ENCODE measurements around the gene PLXNA2. TPM values are rescaled to one million over a fixed set of nuclear protein-coding genes. Genes with fewer than 3 reads are reported as not detected.

PLXNA2 gene
- total RNA-seq, 1 experiment from 2014 or later, result 69.7 TPM

- no peak for TF ChIP-seq CTCF (IDR thresholded peaks at IDR 0.05; ENCODE audit: unreplicated experiment)
- Mint-ChIP-seq H3K36me3 (ENCODE audit: insufficient read depth, unreplicated experiment) (peaks cover 64% of the 10 kb centered on the region), H3K4me3 (ENCODE audit: unreplicated experiment) (no peak overlapping the region), H3K9me3 (ENCODE audit: unreplicated experiment) (no peaks in the 10 kb centered on the region), H3K27me3 (ENCODE audit: insufficient read depth, unreplicated experiment) (no peaks in the 10 kb centered on the region), H3K27ac (ENCODE audit: low read depth, unreplicated experiment) (no peak overlapping the region), H3K4me1 (ENCODE audit: insufficient read depth, unreplicated experiment) (peaks cover 2% of the 10 kb centered on the region)
- CTCF ChIA-PET, result interaction anchor here (0.6 to 1.8 kb wide), 15 partner anchors 10 to 512 kb away, joined by 3 to 7 read pairs (median 4); partner anchors contain the start of gene PLXNA2
- no peak for DNase-seq (ENCODE audit: unreplicated experiment)
- intact Hi-C loops (cut with micrococcal nuclease), result no loop called here
- BruUV-seq (replicated peaks), result no TSS peak
- POLR2A ChIA-PET, result interaction anchor here (0.6 to 1.2 kb wide), 4 partner anchors 9 to 1238 kb away, joined by 3 to 5 read pairs (median 4); no protein-coding TSS in a partner anchor
Measured at GRCh38 chr1:208080396-208081286, 163.5 kb downstream of the PLXNA2 start.

GRCh38 chr1:208079161-208079560 is 165.0 kb downstream of the PLXNA2 start:
- ChIA-PET CTCF (interaction anchor here (0.9 to 1.6 kb wide), 5 partner anchors 10 to 160 kb away, joined by 3 to 8 read pairs (median 7); no protein-coding TSS in a partner anchor), POLR2A (no interaction called here)
- Mint-ChIP-seq H3K27ac (ENCODE audit: low read depth, unreplicated experiment) (no peak overlapping the region), H3K9me3 (ENCODE audit: unreplicated experiment) (no peaks in the 10 kb centered on the region), H3K36me3 (ENCODE audit: insufficient read depth, unreplicated experiment) (peaks cover 65% of the 10 kb centered on the region), H3K4me3 (ENCODE audit: unreplicated experiment) (no peak overlapping the region), H3K27me3 (ENCODE audit: insufficient read depth, unreplicated experiment) (no peaks in the 10 kb centered on the region), H3K4me1 (ENCODE audit: insufficient read depth, unreplicated experiment) (no peaks in the 10 kb centered on the region)
- intact Hi-C loops (cut with micrococcal nuclease), result no loop called here
- BruUV-seq (replicated peaks), result no TSS peak
- no peak for TF ChIP-seq CTCF (IDR thresholded peaks at IDR 0.05; ENCODE audit: unreplicated experiment)
- no peak for DNase-seq (ENCODE audit: unreplicated experiment)

- ChIA-PET CTCF (interaction anchor here (0.9 to 2.1 kb wide), 5 partner anchors 9 to 166 kb away, joined by 3 to 9 read pairs (median 8); no protein-coding TSS in a partner anchor), POLR2A (no interaction called here)
- no peaks in the 10 kb centered on the region for H3K27me3 Mint-ChIP-seq (ENCODE audit: insufficient read depth, unreplicated experiment)
- no TSS peak for BruUV-seq (replicated peaks)
- no peak overlapping the region for H3K27ac Mint-ChIP-seq (ENCODE audit: low read depth, unreplicated experiment)
- intact Hi-C loops (cut with micrococcal nuclease), result no loop called here
- H3K36me3 Mint-ChIP-seq (ENCODE audit: insufficient read depth, unreplicated experiment), result peaks cover 64% of the 10 kb centered on the region
- no peaks in the 10 kb centered on the region for H3K9me3 Mint-ChIP-seq (ENCODE audit: unreplicated experiment)
- H3K4me1 Mint-ChIP-seq (ENCODE audit: insufficient read depth, unreplicated experiment), result no peaks in the 10 kb centered on the region
- H3K4me3 Mint-ChIP-seq (ENCODE audit: unreplicated experiment), result no peak overlapping the region
- DNase-seq (ENCODE audit: unreplicated experiment), result no peak
- no peak for TF ChIP-seq CTCF (IDR thresholded peaks at IDR 0.05; ENCODE audit: unreplicated experiment)
Measured at GRCh38 chr1:208078752-208079151, 165.4 kb downstream of the PLXNA2 start.

GRCh38 chr1:208077232-208078075 is 166.7 kb downstream of the PLXNA2 start:
- BruUV-seq (replicated peaks), result no TSS peak
- no peak for DNase-seq (ENCODE audit: unreplicated experiment)
- Mint-ChIP-seq H3K4me3 (ENCODE audit: unreplicated experiment) (no peak overlapping the region), H3K9me3 (ENCODE audit: unreplicated experiment) (no peaks in the 10 kb centered on the region), H3K36me3 (ENCODE audit: insufficient read depth, unreplicated experiment) (peaks cover 61% of the 10 kb centered on the region), H3K27ac (ENCODE audit: low read depth, unreplicated experiment) (no peak overlapping the region), H3K4me1 (ENCODE audit: insufficient read depth, unreplicated experiment) (no peaks in the 10 kb centered on the region), H3K27me3 (ENCODE audit: insufficient read depth, unreplicated experiment) (no peaks in the 10 kb centered on the region)
- ChIA-PET CTCF (interaction anchor here (0.6 to 2.1 kb wide), 8 partner anchors 8 to 575 kb away, joined by 3 to 9 read pairs (median 4); no protein-coding TSS in a partner anchor), POLR2A (interaction anchor here (0.7 kb wide), 1 partner anchor 30 kb away, joined by 4 read pairs; no protein-coding TSS in a partner anchor)
- TF ChIP-seq CTCF (IDR thresholded peaks at IDR 0.05; ENCODE audit: unreplicated experiment), result no peak
- intact Hi-C loops (cut with micrococcal nuclease), result no loop called here
